Sigmoid colon (tissue), 7 donors: ENCODE measurements around the gene CPLX3. TPM values are rescaled to one million over a fixed set of nuclear protein-coding genes. Genes with fewer than 3 reads are reported as not detected.

Experiments used
- DNase-seq: peaks from one replicate; pipeline ENCODE4 v3.0.0-alpha.2; 2019
- H3K27ac ChIP-seq, 4 donors: fragments of 200-600 bp; sonication (generic); one replicate each; pipeline ENCODE4 v1.5.1; 2016 to 2019; ENCODE audit warnings: mild to moderate bottlenecking in 1 of 4
- H3K27me3 ChIP-seq, 3 donors: fragments of 200-600 bp; sonication (generic); one replicate each; pipeline ENCODE4 v1.5.1; 2019; ENCODE audit warnings: mild to moderate bottlenecking in 1 of 3
- H3K36me3 ChIP-seq, 4 donors: fragments of 200-600 bp; sonication (generic); one replicate each; pipeline ENCODE4 v1.5.1; 2016 to 2019
- H3K4me1 ChIP-seq, 4 donors: fragments of 200-600 bp; sonication (generic); one replicate each; pipeline ENCODE4 v1.5.1; 2017 to 2019
- H3K4me3 ChIP-seq, 4 donors: fragments of 200-600 bp; sonication (generic); one replicate each; pipeline ENCODE4 v1.5.1; 2017 to 2019; ENCODE audit warnings: mild to moderate bottlenecking in 2 of 4, moderate library complexity in 1 of 4
- H3K9me3 ChIP-seq, 4 donors: fragments of 200-600 bp in 3 of 4; sonication (generic) in 3 of 4; one replicate each; pipeline versions ENCODE4 v1.5.1 to v1.6.1; 2013 to 2019
- CTCF ChIP-seq, 4 experiments: fragments of 450-650 bp in 3 of 4; fragments of 200-600 bp in 1 of 4; IDR thresholded peaks; one replicate each; pipeline ENCODE4 v1.5.1; 2016 to 2019; ENCODE audit warnings: antibody characterized with exemption in 4 of 4, mild to moderate bottlenecking in 3 of 4, moderate library complexity in 2 of 4
- EP300 ChIP-seq, 4 donors: sonication (generic); formaldehyde crosslinking; IDR thresholded peaks; one replicate each; pipeline ENCODE4 v1.6.1; 2017; ENCODE audit warnings: antibody characterized with exemption in 4 of 4
- POLR2A ChIP-seq, 2 donors: fragments of 450-650 bp; IDR thresholded peaks; one replicate each; pipeline ENCODE4 v1.6.1; 2016; ENCODE audit warnings: antibody characterized with exemption in 2 of 2, mild to moderate bottlenecking in 2 of 2, moderate library complexity in 2 of 2
- POLR2AphosphoS5 ChIP-seq, 4 donors: sonication (generic); formaldehyde crosslinking; IDR thresholded peaks; one replicate each; pipeline ENCODE4 v1.6.1; 2017; ENCODE audit warnings: antibody characterized with exemption in 4 of 4
- WGBS, 2 donors: extraction: QIAGEN DNeasy Blood & Tissue Kit; methylation state at CpG; one replicate each; pipeline ENCODE4 v1.1.7; 2013; 5-methylcytosine and 5-hydroxymethylcytosine counted together
- intact Hi-C: fragments of 100-400 bp; cut with DNase I; formaldehyde crosslinking; loops from one replicate; pipeline ENCODE4 v1.15.1; 2023
- polyA plus RNA-seq, 3 donors: library from polyadenylated mRNA; stranded (reverse); fragments of 200-250 nt; gene quantifications; one replicate each; pipeline ENCODE4 v1.2.3, GENCODE V29; 2013
- total RNA-seq, 4 donors: library from RNA; depleted of rRNA; stranded (reverse); fragments of >200 nt; gene quantifications; one replicate each; pipeline ENCODE4 v1.1.0, GENCODE V29; 2016
- donor health status: healthy with polysubstance abuse.
- donor health status: Bipolar disorder and iron deficiency.
- donor health status: healthy.

The CPLX3 gene
- total and polyA plus RNA-seq, 7 donors: 0.28 to 0.41 TPM; not detected in 5

GRCh38 chr15:74791667-74792066, 34.8 kb upstream of the CPLX3 start:
- no peaks in the 10 kb centered on the region for H3K9me3 ChIP-seq
- H3K27me3 ChIP-seq: no peaks in the 10 kb centered on the region
- no peak overlapping the region for H3K27ac ChIP-seq
- intact Hi-C loops: no loop called here
- no peaks in the 10 kb centered on the region for H3K36me3 ChIP-seq
- TF ChIP-seq CTCF (IDR thresholded peaks at IDR 0.05): no peak
- no peak for TF ChIP-seq POLR2A (IDR thresholded peaks at IDR 0.05)
- TF ChIP-seq POLR2AphosphoS5 (IDR thresholded peaks at IDR 0.05): no peak
- no peak for TF ChIP-seq EP300 (IDR thresholded peaks at IDR 0.05)
- peaks cover 0 to 57% (median 54%) of the 10 kb centered on the region in 4 donors for H3K4me1 ChIP-seq
- H3K4me3 ChIP-seq: no peak overlapping the region
- DNase-seq: no peak
- WGBS, 2 donors: 78 to 80% methylated on average over 7 of the region's 7 CpGs

GRCh38 chr15:74792227-74793016, 34.0 kb upstream of the CPLX3 start:
- H3K4me1 ChIP-seq: peaks cover 0 to 50% (median 46%) of the 10 kb centered on the region in 4 donors
- H3K4me3 ChIP-seq: no peak overlapping the region
- 67 to 76% methylated on average over 12 of the region's 12 CpGs for WGBS, 2 donors
- no peaks in the 10 kb centered on the region for H3K9me3 ChIP-seq
- no peaks in the 10 kb centered on the region for H3K36me3 ChIP-seq
- intact Hi-C loops: no loop called here
- peak; percentile 62 for DNase-seq
- H3K27me3 ChIP-seq: no peaks in the 10 kb centered on the region
- H3K27ac ChIP-seq: no peak overlapping the region
- TF ChIP-seq EP300 (IDR thresholded peaks at IDR 0.05): no peak
- no peak for TF ChIP-seq POLR2A (IDR thresholded peaks at IDR 0.05)
- no peak for TF ChIP-seq POLR2AphosphoS5 (IDR thresholded peaks at IDR 0.05)
- no peak for TF ChIP-seq CTCF (IDR thresholded peaks at IDR 0.05)

- Histone ChIP-seq H3K4me1 (peaks cover 0 to 43% (median 38%) of the 10 kb centered on the region in 4 donors), H3K9me3 (no peaks in the 10 kb centered on the region), H3K36me3 (peaks cover 0 to 2% (median 0%) of the 10 kb centered on the region in 4 donors), H3K4me3 (no peak overlapping the region), H3K27ac (no peak overlapping the region), H3K27me3 (no peaks in the 10 kb centered on the region)
- no peak for TF ChIP-seq EP300 (IDR thresholded peaks at IDR 0.05)
- no peak for TF ChIP-seq POLR2AphosphoS5 (IDR thresholded peaks at IDR 0.05)
- no peak for TF ChIP-seq POLR2A (IDR thresholded peaks at IDR 0.05)
- no peak for TF ChIP-seq CTCF (IDR thresholded peaks at IDR 0.05)
- DNase-seq: peak; percentile 59
- WGBS, 2 donors: 63 to 73% methylated on average over 12 of the region's 12 CpGs
- intact Hi-C loops: no loop called here
These were observed 33.0 kb upstream of the CPLX3 start for GRCh38 chr15:74793135-74794028.

GRCh38 chr15:74794248-74794969, 32.0 kb upstream of the CPLX3 start:
- H3K4me1 ChIP-seq: peaks cover 0 to 32% (median 28%) of the 10 kb centered on the region in 4 donors
- WGBS, 2 donors: 86 to 90% methylated on average over 7 of the region's 9 CpGs
- TF ChIP-seq POLR2A (IDR thresholded peaks at IDR 0.05) (no peak), EP300 (IDR thresholded peaks at IDR 0.05) (no peak), CTCF (IDR thresholded peaks at IDR 0.05) (no peak), POLR2AphosphoS5 (IDR thresholded peaks at IDR 0.05) (no peak)

More at GRCh38 chr15:74794248-74794969, 32.0 kb upstream of the CPLX3 start:
- intact Hi-C loops: no loop called here
- Histone ChIP-seq H3K27ac (no peak overlapping the region), H3K36me3 (peaks cover 0 to 9% (median 0%) of the 10 kb centered on the region in 4 donors), H3K9me3 (no peaks in the 10 kb centered on the region), H3K27me3 (no peaks in the 10 kb centered on the region), H3K4me3 (no peak overlapping the region)
- DNase-seq: peak; percentile 53
